Rectal smooth muscle tissue (tissue), 1 donor: Measurements from ENCODE around the gene B4GALNT2.

Experiments used
- H3K27ac ChIP-seq: one replicate; pipeline ENCODE4 v1.7.0; 2013; ENCODE audit warnings: low read depth, low read length, inconsistent platforms
- H3K27me3 ChIP-seq: one replicate; pipeline ENCODE4 v1.7.0; 2013; ENCODE audit warnings: low read length; ENCODE audit not compliant: control insufficient read depth, insufficient read depth
- H3K36me3 ChIP-seq: one replicate; pipeline ENCODE4 v1.7.0; 2013; ENCODE audit warnings: low read length; ENCODE audit not compliant: control insufficient read depth, insufficient read depth
- H3K4me1 ChIP-seq: one replicate; pipeline ENCODE4 v1.7.0; 2013; ENCODE audit warnings: low read length; ENCODE audit not compliant: control insufficient read depth, insufficient read depth
- H3K4me3 ChIP-seq: one replicate; pipeline ENCODE4 v1.7.0; 2013; ENCODE audit warnings: low read length
- H3K9ac ChIP-seq: one replicate; pipeline ENCODE4 v1.7.0; 2013; ENCODE audit warnings: low read length

Gene B4GALNT2

DNA sequence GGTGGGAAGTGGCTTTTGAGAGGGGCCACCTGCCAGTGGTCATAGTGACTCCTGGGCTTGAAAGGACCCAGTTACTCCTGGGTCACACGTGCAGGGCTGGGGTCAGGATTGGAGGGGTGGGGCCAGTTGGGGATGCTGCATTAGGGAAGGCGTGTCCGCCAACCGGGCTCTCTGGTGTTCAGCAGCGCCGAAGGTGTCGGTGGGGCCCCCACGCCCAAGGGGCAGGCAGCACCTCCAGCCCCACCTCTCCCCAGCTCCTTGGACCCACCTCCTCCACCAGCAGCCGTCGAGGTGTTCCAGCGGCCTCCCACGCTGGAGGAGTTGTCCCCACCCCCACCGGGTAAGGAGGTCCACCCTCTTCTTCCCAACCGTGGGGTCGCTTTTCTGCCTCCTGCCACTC lies 87.4 kb downstream of the B4GALNT2 start:
- Histone ChIP-seq H3K27me3 (peaks cover 17% of the 10 kb centered on the region), H3K4me3 (no peak overlapping the region)

DNA sequence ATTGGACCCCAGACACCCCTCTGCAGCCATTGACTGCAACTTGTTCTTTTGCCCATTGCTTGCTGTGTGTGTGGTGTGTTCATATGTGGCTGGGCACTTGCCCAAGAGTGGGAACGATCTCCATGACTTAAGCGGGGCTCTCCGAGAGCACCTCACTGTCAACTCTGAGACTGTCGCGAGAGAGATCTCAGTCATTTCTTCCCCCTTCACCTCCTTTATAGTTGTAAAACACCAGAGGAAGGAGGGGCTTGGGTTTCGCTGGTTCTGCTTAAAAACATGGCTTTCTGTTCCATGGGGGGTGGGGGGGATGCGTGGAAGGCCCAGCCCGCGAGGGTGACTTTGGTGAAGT lies 90.6 kb downstream of the B4GALNT2 start:
- H3K9ac ChIP-seq = no peak overlapping the region
- H3K4me3 ChIP-seq = no peak overlapping the region
- peaks cover 19% of the 10 kb centered on the region for H3K27me3 ChIP-seq
- no peak overlapping the region for H3K27ac ChIP-seq
- H3K36me3 ChIP-seq = no peaks in the 10 kb centered on the region
- H3K4me1 ChIP-seq = peaks cover 4% of the 10 kb centered on the region

More for the DNA sequence above, 87.4 kb downstream of the B4GALNT2 start:
- no peak overlapping the region for H3K27ac ChIP-seq
- H3K9ac ChIP-seq = no peak overlapping the region
- no peaks in the 10 kb centered on the region for H3K36me3 ChIP-seq
- peaks cover 4% of the 10 kb centered on the region for H3K4me1 ChIP-seq

DNA sequence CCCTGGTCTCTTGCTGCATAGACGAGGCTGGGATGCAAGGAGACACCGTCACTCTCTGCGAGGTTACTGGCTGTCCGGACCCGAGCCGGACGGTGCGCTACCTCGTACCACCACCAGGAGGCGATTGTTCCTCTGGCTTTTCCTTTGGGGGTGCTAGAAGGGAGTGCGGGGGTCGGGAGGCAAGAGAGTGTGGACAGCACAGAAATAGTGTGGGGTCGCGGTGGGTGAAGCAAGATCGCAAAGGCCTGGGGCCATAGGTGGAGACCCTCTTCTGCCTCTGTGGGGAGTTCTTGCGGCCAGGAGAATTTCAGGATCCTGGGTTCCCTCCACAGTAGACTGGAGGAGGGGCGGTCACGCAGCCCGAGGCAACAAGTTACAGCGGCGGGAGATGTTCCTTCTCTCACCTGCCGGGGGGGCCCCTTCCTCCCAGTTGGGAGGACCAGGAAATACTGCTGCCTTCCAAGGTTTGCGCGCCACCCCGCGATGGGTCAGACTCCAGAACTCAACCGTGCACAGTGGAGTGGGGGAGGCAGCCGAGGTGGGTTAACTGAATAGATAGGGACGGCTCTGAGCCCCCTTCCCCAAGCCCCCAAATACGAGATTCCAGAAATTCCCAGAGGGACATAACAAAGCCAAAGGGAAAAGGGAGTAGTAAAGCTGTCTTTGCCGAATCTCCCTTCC lies 91.1 kb downstream of the B4GALNT2 start:
- Histone ChIP-seq H3K4me3 (peak overlapping the region; percentile 49), H3K27ac (no peak overlapping the region), H3K4me1 (peaks cover 4% of the 10 kb centered on the region), H3K9ac (no peak overlapping the region), H3K27me3 (peaks cover 19% of the 10 kb centered on the region), H3K36me3 (no peaks in the 10 kb centered on the region)

DNA sequence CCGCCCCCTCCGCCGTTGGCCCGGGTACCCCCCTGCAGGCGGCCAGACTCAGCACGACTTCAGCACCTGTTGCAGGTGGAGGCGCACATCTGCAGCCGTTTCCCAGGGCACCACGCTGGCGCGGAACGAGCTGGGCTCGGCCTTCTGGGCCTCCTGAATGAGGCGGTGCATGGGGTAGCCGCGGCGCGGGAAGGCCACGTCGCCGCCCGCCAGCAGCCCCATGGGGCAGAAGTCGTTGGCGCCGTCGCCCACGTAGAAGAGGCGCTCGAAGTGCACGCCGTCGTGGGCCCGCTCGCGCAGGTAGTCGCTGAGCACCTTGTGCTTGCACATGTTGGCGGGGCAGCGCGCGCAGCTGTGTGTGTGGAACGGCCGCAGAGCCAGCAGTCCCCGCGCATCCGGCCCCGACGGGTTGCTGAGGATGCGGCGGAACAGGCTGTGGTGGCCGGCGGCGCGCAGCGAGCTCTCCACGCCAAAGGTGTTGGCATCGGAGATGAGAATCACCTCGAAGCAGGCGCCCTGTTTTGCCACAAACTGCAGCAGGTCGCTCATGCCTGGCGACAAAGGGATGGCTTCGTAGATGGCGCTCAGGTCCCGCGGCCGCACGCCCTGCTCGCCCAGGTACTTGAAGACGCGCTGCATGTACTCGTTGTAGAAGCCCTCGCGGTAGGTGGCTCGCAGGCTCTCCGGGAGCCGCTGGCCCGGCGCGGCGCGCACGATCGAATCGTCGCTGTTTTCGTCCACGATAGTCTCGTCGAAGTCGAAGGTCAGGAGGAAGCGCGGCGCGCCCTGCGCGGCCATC lies 91.8 kb downstream of the B4GALNT2 start:
- no peak overlapping the region for H3K27ac ChIP-seq
- peaks cover 23% of the 10 kb centered on the region for H3K27me3 ChIP-seq
- H3K36me3 ChIP-seq = no peaks in the 10 kb centered on the region
- no peak overlapping the region for H3K9ac ChIP-seq
- H3K4me1 ChIP-seq = peaks cover 4% of the 10 kb centered on the region
- H3K4me3 ChIP-seq = peak overlapping the region; percentile 49

DNA sequence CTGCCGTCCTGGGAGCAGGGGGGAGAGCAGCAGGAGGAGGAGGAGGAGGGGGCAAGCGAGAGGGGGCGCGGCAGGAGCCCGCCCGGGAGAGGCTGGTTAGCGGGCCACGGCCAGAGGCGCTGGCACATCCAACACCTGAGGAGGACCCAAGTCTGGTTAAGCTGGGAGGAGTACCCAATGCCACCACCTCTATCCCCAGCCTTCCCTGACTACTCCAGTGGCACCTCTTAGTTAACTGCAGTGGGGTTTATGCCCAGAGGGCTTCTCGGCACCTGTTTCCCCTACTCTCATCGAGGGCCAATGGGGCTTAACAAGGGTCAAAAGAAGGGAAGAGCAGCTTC lies 92.4 kb downstream of the B4GALNT2 start:
- Histone ChIP-seq H3K27me3 (peaks cover 27% of the 10 kb centered on the region), H3K36me3 (no peaks in the 10 kb centered on the region), H3K4me3 (peak overlapping the region; percentile 49), H3K9ac (no peak overlapping the region), H3K4me1 (peaks cover 4% of the 10 kb centered on the region), H3K27ac (no peak overlapping the region)

DNA sequence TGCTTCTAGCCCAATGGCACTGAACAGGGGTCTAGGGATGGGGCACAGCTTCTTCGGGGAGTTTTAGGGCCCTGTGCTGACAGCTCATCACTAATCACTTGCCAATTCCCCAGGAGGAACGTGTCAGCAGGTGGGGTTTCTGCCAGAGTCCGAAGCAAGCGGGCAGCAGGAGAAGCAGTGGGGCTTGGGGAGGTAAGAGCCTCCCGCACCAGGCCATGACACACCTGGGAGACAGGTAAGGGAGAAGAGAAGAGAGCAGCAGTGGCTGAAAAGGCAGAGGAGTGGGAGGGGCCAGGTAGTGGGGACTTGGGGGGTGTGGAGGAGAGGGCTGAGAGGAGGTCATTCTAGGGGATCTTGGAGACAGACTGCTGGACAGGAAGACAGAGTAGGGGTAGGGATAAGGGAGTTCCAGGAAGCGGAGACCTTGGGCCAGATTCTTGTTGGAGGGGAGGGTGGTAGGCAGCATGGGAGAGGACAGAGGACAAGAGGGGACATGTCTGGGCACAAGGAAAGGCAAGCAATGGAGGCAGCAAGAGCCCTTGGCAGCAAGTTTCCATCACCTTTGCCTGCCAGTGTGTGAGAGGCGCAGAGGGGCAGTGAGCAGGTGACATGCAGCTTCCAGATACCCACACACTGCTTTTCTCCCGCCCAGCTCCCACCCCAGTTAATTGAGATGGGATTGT lies 93.1 kb downstream of the B4GALNT2 start:
- Histone ChIP-seq H3K27ac (no peak overlapping the region), H3K4me1 (peaks cover 4% of the 10 kb centered on the region), H3K4me3 (no peak overlapping the region), H3K9ac (no peak overlapping the region), H3K27me3 (peaks cover 27% of the 10 kb centered on the region), H3K36me3 (no peaks in the 10 kb centered on the region)
